PC-3 (cell line): ENCODE data around the gene ANKS1A. TPM values are rescaled to one million over a fixed set of nuclear protein-coding genes. Genes with fewer than 3 reads are reported as not detected.
A peak's percentile ranks its signal among the peaks of the same experiment; 100 is the strongest.

ENCODE experiments used
- ATAC-seq: fragments of 200-7000 bp; cut with Tn5 transposase; 2 replicates; pipeline ENCODE4 v1.9.1; 2020; ENCODE audit warnings: mild to moderate bottlenecking, moderate library complexity
- BruUV-seq: library from RNA; stranded (reverse); fragments of 400-500 nt; replicated peaks from 2 replicates; lab custom pipeline; 2021; lab: Mats Ljungman, UMichigan
- CTCF ChIA-PET: fragments of 300-600 bp; sonication (Branson Sonifier 250); formaldehyde crosslinking; loops from one replicate; lab custom pipeline; 2022; ENCODE audit warnings: antibody characterized with exemption; lab: Charles Lee
- POLR2A ChIA-PET: fragments of 300-600 bp; sonication (Branson Sonifier 250); formaldehyde crosslinking; loops from one replicate; lab custom pipeline; 2022; ENCODE audit warnings: antibody characterized with exemption; ENCODE audit not compliant: unreplicated experiment; lab: Charles Lee
- DNase-seq: peaks from one replicate; pipeline ENCODE4 v3.0.0-alpha.2; 2015
- H2AFZ ChIP-seq: fragments of 300-600 bp; sonication (generic); 2 replicates; pipeline ENCODE4 v1.6.0; 2016; ENCODE audit warnings: antibody characterized with exemption, low read length
- H3F3A ChIP-seq: fragments of 300-600 bp; sonication (generic); one replicate; pipeline ENCODE4 v1.6.0; 2017; ENCODE audit warnings: antibody characterized with exemption, low read length, control low read depth, mild to moderate bottlenecking; ENCODE audit not compliant: unreplicated experiment
- H3K27ac ChIP-seq: fragments of 300-600 bp; sonication (generic); 2 replicates; pipeline ENCODE4 v1.5.1; 2016; ENCODE audit warnings: mild to moderate bottlenecking, low read length
- H3K27me3 ChIP-seq: fragments of 300-600 bp; sonication (generic); 2 replicates; pipeline ENCODE4 v1.6.1; 2016; ENCODE audit warnings: low read length, mixed read lengths
- H3K36me3 ChIP-seq: fragments of 300-600 bp; sonication (generic); 2 replicates; pipeline ENCODE4 v1.6.1; 2016; ENCODE audit warnings: low read depth, mixed run types, low read length, mixed read lengths
- H3K4me1 ChIP-seq: fragments of 300-600 bp; sonication (generic); 2 replicates; pipeline ENCODE4 v1.5.1; 2016; ENCODE audit warnings: low read length; ENCODE audit not compliant: insufficient read depth
- H3K4me2 ChIP-seq: fragments of 300-600 bp; sonication (generic); 2 replicates; pipeline ENCODE4 v1.6.0; 2016; ENCODE audit warnings: low read length
- H3K4me3 ChIP-seq: fragments of 300-600 bp; sonication (generic); 2 replicates; pipeline ENCODE4 v1.5.1; 2016; ENCODE audit warnings: mild to moderate bottlenecking, low read length, mixed read lengths
- H3K79me2 ChIP-seq: fragments of 300-600 bp; sonication (generic); 2 replicates; pipeline ENCODE4 v1.6.1; 2017; ENCODE audit warnings: low read length, mixed read lengths
- H3K9ac ChIP-seq: fragments of 300-600 bp; sonication (generic); 2 replicates; pipeline ENCODE4 v1.6.0; 2016; ENCODE audit warnings: mild to moderate bottlenecking, low read length
- H3K9me2 ChIP-seq: fragments of 300-600 bp; sonication (generic); replicated peaks from 2 replicates; pipeline ENCODE4 v1.6.1; 2016; ENCODE audit warnings: mixed run types, low read length, mixed read lengths
- H3K9me3 ChIP-seq: fragments of 300-600 bp; sonication (generic); 2 replicates; pipeline ENCODE4 v1.6.1; 2016; ENCODE audit warnings: low read length, mixed read lengths
- H4K20me1 ChIP-seq: fragments of 300-600 bp; sonication (generic); 2 replicates; pipeline ENCODE4 v1.6.1; 2016; ENCODE audit warnings: low read length, mixed read lengths
- CTCF ChIP-seq: fragments of 300-600 bp; sonication (generic); conservative IDR thresholded peaks from 2 replicates; pipeline ENCODE4 v1.5.1; 2017; ENCODE audit warnings: antibody characterized with exemption, low read depth, mild to moderate bottlenecking, low read length
- EZH2 ChIP-seq: fragments of 300-600 bp; sonication (generic); IDR thresholded peaks from one replicate; pipeline ENCODE4 v1.6.1; 2017; ENCODE audit warnings: antibody characterized with exemption, mild to moderate bottlenecking, low read length; ENCODE audit not compliant: unreplicated experiment
- EZH2phosphoT487 ChIP-seq: fragments of 300-600 bp; sonication (generic); IDR thresholded peaks from 2 replicates; pipeline ENCODE4 v1.6.1; 2018; ENCODE audit warnings: mild to moderate bottlenecking, antibody characterized with exemption, low read length, borderline replicate concordance
- intact Hi-C: fragments of 100-400 bp; cut with micrococcal nuclease; formaldehyde crosslinking; loops from 2 replicates; pipeline ENCODE4 v1.9.0; 2023
- total RNA-seq: library from RNA; depleted of rRNA; stranded (reverse); fragments of >200 nt; gene quantifications from 2 replicates; pipeline ENCODE4 v1.2.3, GENCODE V29; 2014

Gene ANKS1A
- total RNA-seq, 1 experiment from 2014 or later: 18.8 TPM

GRCh38 chr6:34900321-34901031, 11.4 kb downstream of the ANKS1A start:
- Histone ChIP-seq H3K9me3 (no peaks in the 10 kb centered on the region), H2AFZ (no peak overlapping the region), H3K9ac (no peak overlapping the region), H3K27ac (no peak overlapping the region), H4K20me1 (no peaks in the 10 kb centered on the region), H3K9me2 (no peaks in the 10 kb centered on the region), H3K27me3 (no peaks in the 10 kb centered on the region), H3K36me3 (no peaks in the 10 kb centered on the region), H3K4me2 (no peak overlapping the region), H3K4me1 (peaks cover 11% of the 10 kb centered on the region; the same call in 1 of the 2 replicates), H3K4me3 (no peak overlapping the region), H3F3A (no peaks in the 10 kb centered on the region), H3K79me2 (peaks cover 92% of the 10 kb centered on the region)
- ChIA-PET CTCF (no interaction called here), POLR2A (no interaction called here)
- TF ChIP-seq EZH2phosphoT487: no peak
- no peak for TF ChIP-seq CTCF
- no peak for TF ChIP-seq EZH2
- DNase-seq (no peak), ATAC-seq (no peak)
- no TSS peak for BruUV-seq
- intact Hi-C loops: no loop called here

GRCh38 chr6:34901930-34902329, 12.9 kb downstream of the ANKS1A start:
- Histone ChIP-seq H4K20me1 (no peaks in the 10 kb centered on the region), H3K9me2 (no peaks in the 10 kb centered on the region), H2AFZ (no peak overlapping the region), H3K27me3 (no peaks in the 10 kb centered on the region), H3K4me2 (no peak overlapping the region), H3K4me1 (peaks cover 11% of the 10 kb centered on the region; the same call in 1 of the 2 replicates), H3F3A (no peaks in the 10 kb centered on the region), H3K4me3 (no peak overlapping the region), H3K9me3 (no peaks in the 10 kb centered on the region), H3K36me3 (no peaks in the 10 kb centered on the region), H3K27ac (no peak overlapping the region), H3K9ac (no peak overlapping the region), H3K79me2 (peaks cover 97% of the 10 kb centered on the region)
- intact Hi-C loops: no loop called here
- DNase-seq (peak; percentile 40), ATAC-seq (peak; percentile 71)
- TF ChIP-seq EZH2 (no peak), CTCF (no peak), EZH2phosphoT487 (no peak)
- BruUV-seq: no TSS peak
- CTCF ChIA-PET: no interaction called here
- POLR2A ChIA-PET: no interaction called here

GRCh38 chr6:34904990-34905613, 16.0 kb downstream of the ANKS1A start:
- no peaks in the 10 kb centered on the region for H3F3A ChIP-seq
- no peak overlapping the region for H3K9ac ChIP-seq
- BruUV-seq: no TSS peak
- ATAC-seq: no peak
- ChIA-PET POLR2A (no interaction called here), CTCF (no interaction called here)
- H3K36me3 ChIP-seq: no peaks in the 10 kb centered on the region
- no peaks in the 10 kb centered on the region for H3K9me3 ChIP-seq
- intact Hi-C loops: no loop called here
- no peak overlapping the region for H3K27ac ChIP-seq
- H3K27me3 ChIP-seq: no peaks in the 10 kb centered on the region
- H2AFZ ChIP-seq: no peak overlapping the region
- peaks cover 94% of the 10 kb centered on the region for H3K79me2 ChIP-seq
- H3K9me2 ChIP-seq: no peaks in the 10 kb centered on the region
- peaks cover 16% of the 10 kb centered on the region; the same call in 1 of the 2 replicates for H3K4me1 ChIP-seq
- no peaks in the 10 kb centered on the region for H4K20me1 ChIP-seq
- no peak overlapping the region for H3K4me2 ChIP-seq
- no peak overlapping the region for H3K4me3 ChIP-seq
- no peak for TF ChIP-seq CTCF
- no peak for TF ChIP-seq EZH2
- no peak for TF ChIP-seq EZH2phosphoT487
- DNase-seq: no peak
